CD14-positive monocyte (primary cell): ENCODE measurements around the gene CGN. TPM values are rescaled to one million over a fixed set of nuclear protein-coding genes. Genes with fewer than 3 reads are reported as not detected.

ENCODE experiments used
- DNase-seq, 3 donors: peaks; one replicate each; pipeline ENCODE4 v3.0.0-alpha.2; 2011 to 2022
- H2AFZ ChIP-seq: 2 replicates; pipeline ENCODE4 v1.6.0; 2012; ENCODE audit warnings: mild to moderate bottlenecking, low read depth, low read length, inconsistent platforms; ENCODE audit not compliant: insufficient read depth, poor library complexity, severe bottlenecking
- H3K27ac ChIP-seq, 2 donors: 1 replicate in 1 of 2; 2 replicates in 1 of 2; pipeline ENCODE4 v1.5.1; 2012 to 2013; ENCODE audit warnings: low read length in 2 of 2, control low read depth in 1 of 2, inconsistent platforms in 1 of 2, low read depth in 1 of 2, mild to moderate bottlenecking in 1 of 2
- H3K27me3 ChIP-seq, 2 donors: one replicate each; pipeline versions ENCODE4 v1.6.0 to v1.6.1; 2011 to 2013; ENCODE audit warnings: low read length in 2 of 2; ENCODE audit not compliant: control insufficient read depth in 2 of 2, insufficient read depth in 2 of 2
- H3K36me3 ChIP-seq, 2 donors: replicated peaks in 1 of 2; 1 replicate in 1 of 2; 2 replicates in 1 of 2; pipeline versions ENCODE4 v1.5.1 to v1.6.1; 2012 to 2013; ENCODE audit warnings: low read length in 2 of 2, control low read depth in 1 of 2, inconsistent platforms in 1 of 2, mild to moderate bottlenecking in 1 of 2; ENCODE audit not compliant: insufficient read depth in 2 of 2, control insufficient read depth in 1 of 2
- H3K4me1 ChIP-seq, 2 donors: 1 replicate in 1 of 2; 2 replicates in 1 of 2; pipeline versions ENCODE4 v1.5.1 to v1.6.1; 2012 to 2013; ENCODE audit warnings: low read length in 2 of 2, control low read depth in 1 of 2, inconsistent platforms in 1 of 2, mild to moderate bottlenecking in 1 of 2, moderate library complexity in 1 of 2; ENCODE audit not compliant: insufficient read depth in 2 of 2, control insufficient read depth in 1 of 2
- H3K4me2 ChIP-seq: replicated peaks from 2 replicates; pipeline ENCODE3; 2012; ENCODE audit warnings: low read length, moderate library complexity, mild to moderate bottlenecking; ENCODE audit not compliant: poor library complexity, severe bottlenecking; ENCODE audit errors: extremely low read depth
- H3K4me3 ChIP-seq, 3 experiments: fragments of 200-600 bp in 1 of 3; sonication (generic) in 1 of 3; replicated peaks in 1 of 3; 1 replicate in 2 of 3; 2 replicates in 1 of 3; pipeline ENCODE4 v1.5.1; 2011 to 2013; ENCODE audit warnings: low read length in 3 of 3, mild to moderate bottlenecking in 3 of 3, control low read depth in 2 of 3, low read depth in 2 of 3, inconsistent platforms in 1 of 3, moderate library complexity in 1 of 3
- H3K79me2 ChIP-seq: 2 replicates; pipeline ENCODE4 v1.6.0; 2012; ENCODE audit warnings: mild to moderate bottlenecking, control low read depth, inconsistent platforms, low read length, moderate library complexity; ENCODE audit not compliant: insufficient read depth
- H3K9ac ChIP-seq: 2 replicates; pipeline ENCODE4 v1.6.0; 2017; ENCODE audit warnings: low read length, mild to moderate bottlenecking; ENCODE audit not compliant: insufficient read depth, poor library complexity, severe bottlenecking
- H3K9me3 ChIP-seq, 2 donors: replicated peaks in 1 of 2; 1 replicate in 1 of 2; 2 replicates in 1 of 2; pipeline versions ENCODE4 v1.5.1 to v1.6.1; 2012 to 2013; ENCODE audit warnings: low read length in 2 of 2, control low read depth in 1 of 2; ENCODE audit not compliant: control insufficient read depth in 1 of 2, insufficient read depth in 1 of 2
- H4K20me1 ChIP-seq: 2 replicates; pipeline ENCODE4 v1.6.0; 2012; ENCODE audit warnings: mild to moderate bottlenecking, low read length, control low read depth, moderate library complexity; ENCODE audit not compliant: insufficient read depth
- H3K27ac Mint-ChIP-seq, 7 donors: one replicate each; pipeline ENCODE4 v1.8.0; 2020; ENCODE audit warnings: mild to moderate bottlenecking in 7 of 7, mixed read lengths in 7 of 7, moderate library complexity in 6 of 7, inconsistent platforms in 2 of 7
- H3K27me3 Mint-ChIP-seq, 3 donors: one replicate each; pipeline ENCODE4 v1.8.0; 2021 to 2022; ENCODE audit warnings: low read depth in 3 of 3, mild to moderate bottlenecking in 3 of 3, mixed read lengths in 3 of 3, moderate library complexity in 3 of 3, inconsistent platforms in 1 of 3
- H3K36me3 Mint-ChIP-seq, 2 donors: one replicate each; pipeline ENCODE4 v1.8.0; 2020; ENCODE audit warnings: mixed read lengths in 2 of 2, inconsistent platforms in 1 of 2, mild to moderate bottlenecking in 1 of 2
- H3K4me1 Mint-ChIP-seq: one replicate; pipeline ENCODE4 v1.8.0; 2020; ENCODE audit warnings: mild to moderate bottlenecking, mixed read lengths
- H3K4me3 Mint-ChIP-seq, 2 donors: one replicate each; pipeline ENCODE4 v1.8.0; 2020; ENCODE audit warnings: mild to moderate bottlenecking in 2 of 2, mixed read lengths in 2 of 2, moderate library complexity in 1 of 2
- H3K9me3 Mint-ChIP-seq, 7 donors: one replicate each; pipeline ENCODE4 v1.8.0; 2020 to 2022; ENCODE audit warnings: mixed read lengths in 7 of 7, mild to moderate bottlenecking in 6 of 7, moderate library complexity in 6 of 7, inconsistent platforms in 2 of 7
- WGBS: methylation state at CpG from one replicate; pipeline ENCODE4 v1.1.5; 2013; ENCODE audit warnings: missing lambda C conversion rate; ENCODE audit not compliant: insufficient coverage; 5-methylcytosine and 5-hydroxymethylcytosine counted together
- intact Hi-C, 2 donors: fragments of 100-400 bp; cut with micrococcal nuclease; formaldehyde crosslinking; loops; one replicate each; pipeline versions ENCODE4 v1.15.0 to v1.15.1; 2023
- polyA plus RNA-seq, 3 donors: library from polyadenylated mRNA; depleted of rRNA in 1 of 3; unstranded in 2 of 3; stranded (reverse) in 1 of 3; fragments of 300-500 nt in 2 of 3; fragments of >200 nt in 1 of 3; fragmentation: Illumina TruSeq in 2 of 3; gene quantifications; 1 replicate in 2 of 3; 2 replicates in 1 of 3; pipeline ENCODE4 v1.2.3, GENCODE V29; 2012 to 2021
- TF ChIP-seq, protein P1 (sequence below): fragments of 200-600 bp; IDR thresholded peaks from one replicate; pipeline ENCODE4 v1.8.0; 2022; ENCODE audit warnings: antibody characterized with exemption, mild to moderate bottlenecking

Gene CGN
- polyA plus RNA-seq, 3 donors, result not detected

- H3K36me3 ChIP-seq, result no peaks in the 10 kb centered on the region
- Mint-ChIP-seq H3K36me3 (no peaks in the 10 kb centered on the region), H3K27me3 (peaks cover 0 to 6% (median 3%) of the 10 kb centered on the region in 3 donors), H3K4me1 (peaks cover 11% of the 10 kb centered on the region), H3K4me3 (no peak overlapping the region), H3K9me3 (no peaks in the 10 kb centered on the region), H3K27ac (no peak overlapping the region)
- H3K4me2 ChIP-seq, result no peak overlapping the region
- no peak for DNase-seq
- H3K9ac ChIP-seq, result no peak overlapping the region
- H3K79me2 ChIP-seq, result no peaks in the 10 kb centered on the region
- intact Hi-C loops, result no loop called here
- H3K27me3 ChIP-seq, result no peaks in the 10 kb centered on the region
- WGBS, result no CpG with 5 or more reads among the region's 3 CpGs
- peaks cover 3 to 9% of the 10 kb centered on the region in 2 donors for H3K4me1 ChIP-seq
- H4K20me1 ChIP-seq, result no peaks in the 10 kb centered on the region
- H3K27ac ChIP-seq, result no peak overlapping the region
- peak overlapping the region; percentile 44 for H2AFZ ChIP-seq
- TF ChIP-seq, protein P1, sequence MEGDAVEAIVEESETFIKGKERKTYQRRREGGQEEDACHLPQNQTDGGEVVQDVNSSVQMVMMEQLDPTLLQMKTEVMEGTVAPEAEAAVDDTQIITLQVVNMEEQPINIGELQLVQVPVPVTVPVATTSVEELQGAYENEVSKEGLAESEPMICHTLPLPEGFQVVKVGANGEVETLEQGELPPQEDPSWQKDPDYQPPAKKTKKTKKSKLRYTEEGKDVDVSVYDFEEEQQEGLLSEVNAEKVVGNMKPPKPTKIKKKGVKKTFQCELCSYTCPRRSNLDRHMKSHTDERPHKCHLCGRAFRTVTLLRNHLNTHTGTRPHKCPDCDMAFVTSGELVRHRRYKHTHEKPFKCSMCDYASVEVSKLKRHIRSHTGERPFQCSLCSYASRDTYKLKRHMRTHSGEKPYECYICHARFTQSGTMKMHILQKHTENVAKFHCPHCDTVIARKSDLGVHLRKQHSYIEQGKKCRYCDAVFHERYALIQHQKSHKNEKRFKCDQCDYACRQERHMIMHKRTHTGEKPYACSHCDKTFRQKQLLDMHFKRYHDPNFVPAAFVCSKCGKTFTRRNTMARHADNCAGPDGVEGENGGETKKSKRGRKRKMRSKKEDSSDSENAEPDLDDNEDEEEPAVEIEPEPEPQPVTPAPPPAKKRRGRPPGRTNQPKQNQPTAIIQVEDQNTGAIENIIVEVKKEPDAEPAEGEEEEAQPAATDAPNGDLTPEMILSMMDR, result no peak
- H3K9me3 ChIP-seq, result no peaks in the 10 kb centered on the region
- H3K4me3 ChIP-seq, result no peak overlapping the region
These were observed 36.4 kb upstream of the CGN start for GRCh38 chr1:151474745-151475144.

DNA sequence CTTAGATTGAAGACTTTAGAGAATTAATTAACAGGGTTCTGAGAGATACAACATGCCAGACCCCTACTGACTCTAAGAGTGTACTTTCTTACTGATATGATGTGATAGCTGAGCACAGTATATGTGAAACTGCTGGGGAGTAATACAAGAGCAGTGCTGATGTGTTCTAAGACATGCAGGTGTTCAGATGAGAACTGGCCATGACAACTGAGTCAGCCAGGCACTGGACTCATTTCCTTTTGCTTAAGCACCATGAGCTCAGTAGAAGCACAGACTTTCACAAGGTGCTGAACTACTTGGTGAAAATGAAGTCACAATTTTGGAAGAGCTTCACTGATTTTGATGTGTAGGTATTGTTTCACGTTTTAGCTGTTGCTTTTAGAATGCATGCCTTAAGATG lies 36.0 kb upstream of the CGN start:
- Histone ChIP-seq H3K79me2 (no peaks in the 10 kb centered on the region), H3K9me3 (no peaks in the 10 kb centered on the region), H3K27me3 (no peaks in the 10 kb centered on the region), H4K20me1 (no peaks in the 10 kb centered on the region), H3K27ac (no peak overlapping the region), H2AFZ (peak overlapping the region; percentile 44), H3K36me3 (no peaks in the 10 kb centered on the region), H3K4me2 (no peak overlapping the region), H3K9ac (no peak overlapping the region), H3K4me1 (peaks cover 3 to 9% of the 10 kb centered on the region in 2 donors), H3K4me3 (no peak overlapping the region)
- no peak overlapping the region for H3K4me3 Mint-ChIP-seq
- DNase-seq, result no peak
- peaks cover 11% of the 10 kb centered on the region for H3K4me1 Mint-ChIP-seq
- intact Hi-C loops, result no loop called here
- H3K27ac Mint-ChIP-seq, result no peak overlapping the region
- TF ChIP-seq, protein P1, result no peak
- no peaks in the 10 kb centered on the region for H3K36me3 Mint-ChIP-seq
- WGBS, result no CpG with 5 or more reads among the region's 1 CpG
- peaks cover 0 to 6% (median 3%) of the 10 kb centered on the region in 3 donors for H3K27me3 Mint-ChIP-seq
- H3K9me3 Mint-ChIP-seq, result no peaks in the 10 kb centered on the region
